Measurements from ENCODE around the gene HYCC1. TPM values are rescaled to one million over a fixed set of nuclear protein-coding genes. Genes with fewer than 3 reads are reported as not detected.

HYCC1 gene
- total and polyA plus RNA-seq, 8 donors = 3.8 to 15.5 (median 9.1) TPM

DNA sequence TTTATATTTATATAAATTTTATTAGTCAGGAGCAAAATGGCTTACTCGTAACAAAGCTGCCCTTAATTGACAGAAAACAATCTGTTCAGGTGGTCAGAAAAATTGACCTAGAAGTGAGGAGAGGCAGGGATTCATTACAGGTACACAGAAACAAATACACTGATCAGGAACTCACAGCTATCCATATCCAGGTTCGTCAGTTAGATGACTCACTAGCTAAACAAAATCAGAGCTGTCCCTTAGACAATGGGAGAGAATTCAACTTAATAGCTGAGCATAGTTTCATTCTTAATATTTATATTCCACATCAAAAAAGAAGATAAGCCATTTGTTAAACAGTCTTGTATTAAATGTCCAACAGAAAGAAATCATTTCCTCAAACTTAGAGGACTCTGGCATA lies 41.7 kb downstream of the HYCC1 start:
- FAIRE-seq (no peak), ATAC-seq (no peak), DNase-seq (no peak)
- WGBS, 2 donors = 84 to 89% methylated on average over 2 of the region's 2 CpGs
- no peaks in the 10 kb centered on the region for H3K36me3 ChIP-seq
- no peaks in the 10 kb centered on the region for H3K27me3 ChIP-seq
- intact Hi-C loops (cut with DNase I) = no loop called here
- no peak overlapping the region for H3K27ac ChIP-seq
- TF ChIP-seq, protein P1, sequence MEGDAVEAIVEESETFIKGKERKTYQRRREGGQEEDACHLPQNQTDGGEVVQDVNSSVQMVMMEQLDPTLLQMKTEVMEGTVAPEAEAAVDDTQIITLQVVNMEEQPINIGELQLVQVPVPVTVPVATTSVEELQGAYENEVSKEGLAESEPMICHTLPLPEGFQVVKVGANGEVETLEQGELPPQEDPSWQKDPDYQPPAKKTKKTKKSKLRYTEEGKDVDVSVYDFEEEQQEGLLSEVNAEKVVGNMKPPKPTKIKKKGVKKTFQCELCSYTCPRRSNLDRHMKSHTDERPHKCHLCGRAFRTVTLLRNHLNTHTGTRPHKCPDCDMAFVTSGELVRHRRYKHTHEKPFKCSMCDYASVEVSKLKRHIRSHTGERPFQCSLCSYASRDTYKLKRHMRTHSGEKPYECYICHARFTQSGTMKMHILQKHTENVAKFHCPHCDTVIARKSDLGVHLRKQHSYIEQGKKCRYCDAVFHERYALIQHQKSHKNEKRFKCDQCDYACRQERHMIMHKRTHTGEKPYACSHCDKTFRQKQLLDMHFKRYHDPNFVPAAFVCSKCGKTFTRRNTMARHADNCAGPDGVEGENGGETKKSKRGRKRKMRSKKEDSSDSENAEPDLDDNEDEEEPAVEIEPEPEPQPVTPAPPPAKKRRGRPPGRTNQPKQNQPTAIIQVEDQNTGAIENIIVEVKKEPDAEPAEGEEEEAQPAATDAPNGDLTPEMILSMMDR (IDR thresholded peaks at IDR 0.05) = no peak
- no peak overlapping the region for H3K4me3 ChIP-seq
- no peaks in the 10 kb centered on the region for H3K4me1 ChIP-seq
- H3K9me3 ChIP-seq = no peaks in the 10 kb centered on the region

- H3K36me3 ChIP-seq = no peaks in the 10 kb centered on the region
- H3K4me3 ChIP-seq = no peak overlapping the region
- H3K27me3 ChIP-seq = no peaks in the 10 kb centered on the region
- WGBS, 2 donors = 89 to 98% methylated on average over 3 of the region's 3 CpGs
- intact Hi-C loops (cut with DNase I) = no loop called here
- no peaks in the 10 kb centered on the region for H3K4me1 ChIP-seq
- TF ChIP-seq, protein P1 (IDR thresholded peaks at IDR 0.05) = no peak
- DNase-seq (no peak), FAIRE-seq (no peak), ATAC-seq (no peak)
- no peaks in the 10 kb centered on the region for H3K9me3 ChIP-seq
- no peak overlapping the region for H3K27ac ChIP-seq
These were observed 44.9 kb downstream of the HYCC1 start for GRCh38 chr7:22969010-22969431.

Other genes with a start within 250 kb of the HYCC1 start
- 100 to 1,000 TPM; 210 to 316 (median 223) TPM for gene TOMM7, start 191.3 kb downstream of the HYCC1 start, total RNA-seq
- gene TOMM7, start 191.3 kb downstream of the HYCC1 start, polyA plus RNA-seq = 100 to 1,000 TPM; 126 to 262 TPM
- gene KLHL7, start 91.7 kb upstream of the HYCC1 start, total RNA-seq = 10 to 100 TPM in 2 of 6 donors, 1 to 10 TPM in 4; 7.2 to 13.4 (median 9.8) TPM
- gene KLHL7, start 91.7 kb upstream of the HYCC1 start, polyA plus RNA-seq = 1 to 10 TPM; 5.4 to 8.3 TPM
- 10 to 100 TPM in 2 of 6 donors, 1 to 10 TPM in 4; 7.3 to 15.4 (median 9.4) TPM for gene NUP42, start 167.9 kb upstream of the HYCC1 start, total RNA-seq
- 10 to 100 TPM; 19.1 to 24.9 TPM for gene NUP42, start 167.9 kb upstream of the HYCC1 start, polyA plus RNA-seq
- 100 to 1,000 TPM in 1 of 6 donors, 10 to 100 TPM in 2, 1 to 10 TPM in 3; 1.9 to 104 (median 8.9) TPM for gene GPNMB, start 232.6 kb upstream of the HYCC1 start, total RNA-seq
- gene GPNMB, start 232.6 kb upstream of the HYCC1 start, polyA plus RNA-seq = 1 to 10 TPM; 3.7 to 6.3 TPM